ENCODE data around the gene KRTAP4-4.

GRCh38 chr17:41190328-41190727, 29.8 kb upstream of the KRTAP4-4 start:
- TF ChIP-seq POLR2A (IDR thresholded peaks at IDR 0.05; ENCODE audit: insufficient read depth in 1 of 2, low read depth in 2 of 2, low read length in 2 of 2): no peak
- TF ChIP-seq TARDBP (CRISPR knock-in tag; IDR thresholded peaks at IDR 0.05): no peak
- TF ChIP-seq ATF6 (CRISPR knock-in tag; conservative IDR thresholded peaks at IDR 0.05): no peak
- TF ChIP-seq REST (IDR thresholded peaks at IDR 0.05; ENCODE audit: borderline replicate concordance in 1 of 2, low read depth in 1 of 2, low read length in 2 of 2): no peak
- no peak for TF ChIP-seq TGIF2 (CRISPR knock-in tag; IDR thresholded peaks at IDR 0.05)

Data from HepG2 (cell line).